Gastroesophageal sphincter (tissue), 3 donors: ENCODE results near the gene EXOC4.

ENCODE experiments used
- EP300 ChIP-seq: sonication (generic); formaldehyde crosslinking; IDR thresholded peaks from one replicate; pipeline ENCODE4 v1.6.1; 2017; ENCODE audit warnings: antibody characterized with exemption, mild to moderate bottlenecking
- TF ChIP-seq, protein P1 (sequence below), 4 experiments: fragments of 200-600 bp in 2 of 4; fragments of 450-650 bp in 2 of 4; sonication (generic) in 1 of 4; IDR thresholded peaks; one replicate each; pipeline ENCODE4 v1.5.1; 2017 to 2019; ENCODE audit warnings: antibody characterized with exemption in 4 of 4, mild to moderate bottlenecking in 2 of 4, moderate library complexity in 2 of 4

DNA sequence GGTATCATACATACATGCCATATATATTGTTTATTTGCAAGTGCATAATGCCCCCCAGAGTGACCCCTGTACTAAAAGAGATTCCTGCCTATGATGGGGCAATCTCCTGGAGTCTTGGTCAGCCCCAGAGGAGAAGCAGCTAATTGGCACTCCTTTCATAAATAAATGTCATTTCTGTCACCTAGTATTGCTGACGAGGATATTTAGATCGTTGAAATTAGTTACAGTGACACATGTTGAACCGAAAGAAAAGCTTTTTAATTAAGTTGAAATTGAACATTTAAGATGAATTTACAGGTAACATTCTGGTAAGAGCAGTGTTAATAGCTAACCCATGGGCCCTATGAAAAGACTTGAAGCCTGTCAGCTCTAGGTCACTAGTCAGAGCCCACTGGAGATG, 663.7 kb downstream of the EXOC4 start:
- TF ChIP-seq, protein P1, sequence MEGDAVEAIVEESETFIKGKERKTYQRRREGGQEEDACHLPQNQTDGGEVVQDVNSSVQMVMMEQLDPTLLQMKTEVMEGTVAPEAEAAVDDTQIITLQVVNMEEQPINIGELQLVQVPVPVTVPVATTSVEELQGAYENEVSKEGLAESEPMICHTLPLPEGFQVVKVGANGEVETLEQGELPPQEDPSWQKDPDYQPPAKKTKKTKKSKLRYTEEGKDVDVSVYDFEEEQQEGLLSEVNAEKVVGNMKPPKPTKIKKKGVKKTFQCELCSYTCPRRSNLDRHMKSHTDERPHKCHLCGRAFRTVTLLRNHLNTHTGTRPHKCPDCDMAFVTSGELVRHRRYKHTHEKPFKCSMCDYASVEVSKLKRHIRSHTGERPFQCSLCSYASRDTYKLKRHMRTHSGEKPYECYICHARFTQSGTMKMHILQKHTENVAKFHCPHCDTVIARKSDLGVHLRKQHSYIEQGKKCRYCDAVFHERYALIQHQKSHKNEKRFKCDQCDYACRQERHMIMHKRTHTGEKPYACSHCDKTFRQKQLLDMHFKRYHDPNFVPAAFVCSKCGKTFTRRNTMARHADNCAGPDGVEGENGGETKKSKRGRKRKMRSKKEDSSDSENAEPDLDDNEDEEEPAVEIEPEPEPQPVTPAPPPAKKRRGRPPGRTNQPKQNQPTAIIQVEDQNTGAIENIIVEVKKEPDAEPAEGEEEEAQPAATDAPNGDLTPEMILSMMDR (IDR thresholded peaks at IDR 0.05): no peak
- no peak for TF ChIP-seq EP300
